Measurements from ENCODE around the gene HSF2BP. TPM values are rescaled to one million over a fixed set of nuclear protein-coding genes. Genes with fewer than 3 reads are reported as not detected.

The HSF2BP gene
- under 1 TPM in 2 of 4 donors, not detected in 2; 0.35 to 0.67 TPM for total RNA-seq

GRCh38 chr21:43659136-43660000 is at the start of gene HSF2BP, which contains the start of gene RRP1B:
Gene HSF2BP (minus strand): TSS chr21:43659488. CDS start chr21:43658096, 1,392 bp downstream.
Gene RRP1B (plus strand): TSS chr21:43659560. CDS start chr21:43659665, 105 bp downstream.
- H3K27ac ChIP-seq, result peak within 1 kb of the TSS; percentile 83 to 88 (median 85)
- H3K36me3 ChIP-seq, result no peaks in the 10 kb centered on the region
- TF ChIP-seq POLR2A (IDR thresholded peaks at IDR 0.05) (peak; percentile 24 to 75), CTCF (IDR thresholded peaks at IDR 0.05) (peak in 3 of 6 experiments; percentile 20 to 51 (median 25))
- H3K4me1 ChIP-seq, result peaks cover 3 to 19% (median 4%) of the 10 kb centered on the region in 4 donors
- no peaks in the 10 kb centered on the region for H3K9me3 ChIP-seq
- DNase-seq, result peak; percentile 78 to 90 (median 88)
- peak within 1 kb of the TSS; percentile 68 to 100 (median 92) for H3K4me3 ChIP-seq
- H3K27me3 ChIP-seq, result no peaks in the 10 kb centered on the region

- Histone ChIP-seq H3K4me3 (no peak overlapping the region), H3K27me3 (no peaks in the 10 kb centered on the region), H3K36me3 (no peaks in the 10 kb centered on the region), H3K9me3 (no peaks in the 10 kb centered on the region), H3K27ac (no peak overlapping the region), H3K4me1 (peaks cover 0 to 5% (median 0%) of the 10 kb centered on the region in 4 donors)
- TF ChIP-seq POLR2A (IDR thresholded peaks at IDR 0.05) (no peak), CTCF (IDR thresholded peaks at IDR 0.05) (no peak)
- DNase-seq, result no peak
These were observed 49.6 kb upstream of the HSF2BP start for GRCh38 chr21:43708745-43709381.

GRCh38 chr21:43707462-43707861 is 48.2 kb upstream of the HSF2BP start:
- no peaks in the 10 kb centered on the region for H3K27me3 ChIP-seq
- H3K4me3 ChIP-seq, result no peak overlapping the region
- H3K4me1 ChIP-seq, result peaks cover 0 to 5% (median 0%) of the 10 kb centered on the region in 4 donors
- H3K9me3 ChIP-seq, result no peaks in the 10 kb centered on the region
- no peak for DNase-seq
- TF ChIP-seq POLR2A (IDR thresholded peaks at IDR 0.05), result no peak
- TF ChIP-seq CTCF (IDR thresholded peaks at IDR 0.05), result no peak
- no peaks in the 10 kb centered on the region for H3K36me3 ChIP-seq
- H3K27ac ChIP-seq, result no peak overlapping the region

- H3K4me1 ChIP-seq, result peaks cover 0 to 5% (median 0%) of the 10 kb centered on the region in 4 donors
- peak; percentile 47 to 83 (median 79) for DNase-seq
- no peak overlapping the region for H3K27ac ChIP-seq
- no peaks in the 10 kb centered on the region for H3K9me3 ChIP-seq
- H3K36me3 ChIP-seq, result no peaks in the 10 kb centered on the region
- no peaks in the 10 kb centered on the region for H3K27me3 ChIP-seq
- TF ChIP-seq CTCF (IDR thresholded peaks at IDR 0.05), result no peak
- H3K4me3 ChIP-seq, result peak overlapping the region in 2 of 4 donors; percentile 10 to 23
These were observed 44.0 kb upstream of the HSF2BP start for GRCh38 chr21:43703035-43703880.

GRCh38 chr21:43702785-43703034 is 43.4 kb upstream of the HSF2BP start:
- peaks cover 0 to 5% (median 0%) of the 10 kb centered on the region in 4 donors for H3K4me1 ChIP-seq
- peak overlapping the region in 2 of 4 donors; percentile 10 to 23 for H3K4me3 ChIP-seq
- no peaks in the 10 kb centered on the region for H3K36me3 ChIP-seq
- H3K27ac ChIP-seq, result no peak overlapping the region
- DNase-seq, result no peak
- TF ChIP-seq CTCF (IDR thresholded peaks at IDR 0.05), result no peak
- no peak for TF ChIP-seq POLR2A (IDR thresholded peaks at IDR 0.05)
- H3K9me3 ChIP-seq, result no peaks in the 10 kb centered on the region
- H3K27me3 ChIP-seq, result no peaks in the 10 kb centered on the region
